SK-N-SH treated with all-trans-retinoic acid at 6 μM for 48 hours (cell line): ENCODE results near the gene TUBA1C.

ENCODE experiments used
- ATAC-seq: fragments of 200-7000 bp; cut with Tn5 transposase; 3 replicates; pipeline ENCODE4 v1.9.1; 2020; ENCODE audit warnings: mild to moderate bottlenecking, moderate library complexity
- BACH2 ChIP-seq: fragments of 250-450 bp; sonication (Bioruptor Pico); IDR thresholded peaks from 2 replicates; pipeline ENCODE4 v1.9.0; 2021; ENCODE audit warnings: mild to moderate bottlenecking, borderline replicate concordance
- CSDC2 ChIP-seq: fragments of 250-450 bp; sonication (Bioruptor Pico); IDR thresholded peaks from 2 replicates; pipeline ENCODE4 v1.5.0; 2020; ENCODE audit warnings: mild to moderate bottlenecking, moderate library complexity
- ISL1 ChIP-seq: fragments of 250-450 bp; sonication (Bioruptor Pico); IDR thresholded peaks from 2 replicates; pipeline ENCODE4 v2.1.2; 2022; ENCODE audit warnings: mild to moderate bottlenecking, moderate library complexity
- PPARA ChIP-seq: fragments of 250-450 bp; sonication (Bioruptor Pico); IDR thresholded peaks from 2 replicates; pipeline ENCODE4 v1.5.0; 2020; ENCODE audit warnings: mild to moderate bottlenecking, borderline replicate concordance
- RARB ChIP-seq: fragments of 250-450 bp; sonication (Bioruptor Pico); IDR thresholded peaks from 2 replicates; pipeline ENCODE4 v1.8.0; 2021; ENCODE audit warnings: mild to moderate bottlenecking, moderate library complexity
- SNAI2 ChIP-seq: fragments of 250-450 bp; sonication (Bioruptor Pico); IDR thresholded peaks from 2 replicates; pipeline ENCODE4 v1.5.0; 2020; ENCODE audit warnings: mild to moderate bottlenecking, moderate library complexity
- TCF4 ChIP-seq: fragments of 250-450 bp; sonication (Bioruptor Pico); IDR thresholded peaks from 2 replicates; pipeline ENCODE4 v1.8.0; 2021; ENCODE audit warnings: mild to moderate bottlenecking, moderate library complexity, borderline replicate concordance
- TOX ChIP-seq: fragments of 250-450 bp; sonication (Bioruptor Pico); IDR thresholded peaks from 2 replicates; pipeline ENCODE4 v1.8.0; 2021; ENCODE audit warnings: mild to moderate bottlenecking, moderate library complexity, borderline replicate concordance
- TSHZ2 ChIP-seq: fragments of 250-450 bp; sonication (Bioruptor Pico); IDR thresholded peaks from 2 replicates; pipeline ENCODE4 v1.5.0; 2020; ENCODE audit warnings: mild to moderate bottlenecking, moderate library complexity
- ZC3H10 ChIP-seq: fragments of 250-450 bp; sonication (Bioruptor Pico); IDR thresholded peaks from 2 replicates; pipeline ENCODE4 v1.5.1; 2021; ENCODE audit warnings: mild to moderate bottlenecking, moderate library complexity
- ZFP30 ChIP-seq: fragments of 450-650 bp; formaldehyde crosslinking; IDR thresholded peaks from 2 replicates; pipeline ENCODE4 v1.5.0; 2022; ENCODE audit warnings: mild to moderate bottlenecking, moderate library complexity
- ZNF565 ChIP-seq: fragments of 450-650 bp; formaldehyde crosslinking; conservative IDR thresholded peaks from 2 replicates; pipeline ENCODE4 v1.5.0; 2020; ENCODE audit warnings: low read depth, mild to moderate bottlenecking, moderate library complexity
- ZNF70 ChIP-seq: fragments of 450-650 bp; formaldehyde crosslinking; IDR thresholded peaks from 2 replicates; pipeline ENCODE4 v1.5.0; 2020; ENCODE audit warnings: mild to moderate bottlenecking, moderate library complexity
- ZNF8 ChIP-seq: fragments of 450-650 bp; formaldehyde crosslinking; IDR thresholded peaks from 2 replicates; pipeline ENCODE4 v1.5.0; 2020; ENCODE audit warnings: mild to moderate bottlenecking, moderate library complexity
- TF ChIP-seq, protein P1 (sequence below): fragments of 250-450 bp; sonication (Bioruptor Pico); IDR thresholded peaks from 2 replicates; pipeline ENCODE4 v1.5.1; 2020; ENCODE audit warnings: low read depth, mild to moderate bottlenecking, moderate library complexity
- TF ChIP-seq, protein P2 (sequence below): fragments of 250-450 bp; sonication (Bioruptor Pico); IDR thresholded peaks from 2 replicates; pipeline ENCODE4 v1.8.0; 2020; ENCODE audit warnings: mild to moderate bottlenecking, moderate library complexity, borderline replicate concordance
- TF ChIP-seq, protein P3 (sequence below): fragments of 250-450 bp; sonication (Bioruptor Pico); IDR thresholded peaks from 2 replicates; pipeline ENCODE4 v1.5.1; 2021; ENCODE audit warnings: mild to moderate bottlenecking, moderate library complexity

Gene TUBA1C

DNA sequence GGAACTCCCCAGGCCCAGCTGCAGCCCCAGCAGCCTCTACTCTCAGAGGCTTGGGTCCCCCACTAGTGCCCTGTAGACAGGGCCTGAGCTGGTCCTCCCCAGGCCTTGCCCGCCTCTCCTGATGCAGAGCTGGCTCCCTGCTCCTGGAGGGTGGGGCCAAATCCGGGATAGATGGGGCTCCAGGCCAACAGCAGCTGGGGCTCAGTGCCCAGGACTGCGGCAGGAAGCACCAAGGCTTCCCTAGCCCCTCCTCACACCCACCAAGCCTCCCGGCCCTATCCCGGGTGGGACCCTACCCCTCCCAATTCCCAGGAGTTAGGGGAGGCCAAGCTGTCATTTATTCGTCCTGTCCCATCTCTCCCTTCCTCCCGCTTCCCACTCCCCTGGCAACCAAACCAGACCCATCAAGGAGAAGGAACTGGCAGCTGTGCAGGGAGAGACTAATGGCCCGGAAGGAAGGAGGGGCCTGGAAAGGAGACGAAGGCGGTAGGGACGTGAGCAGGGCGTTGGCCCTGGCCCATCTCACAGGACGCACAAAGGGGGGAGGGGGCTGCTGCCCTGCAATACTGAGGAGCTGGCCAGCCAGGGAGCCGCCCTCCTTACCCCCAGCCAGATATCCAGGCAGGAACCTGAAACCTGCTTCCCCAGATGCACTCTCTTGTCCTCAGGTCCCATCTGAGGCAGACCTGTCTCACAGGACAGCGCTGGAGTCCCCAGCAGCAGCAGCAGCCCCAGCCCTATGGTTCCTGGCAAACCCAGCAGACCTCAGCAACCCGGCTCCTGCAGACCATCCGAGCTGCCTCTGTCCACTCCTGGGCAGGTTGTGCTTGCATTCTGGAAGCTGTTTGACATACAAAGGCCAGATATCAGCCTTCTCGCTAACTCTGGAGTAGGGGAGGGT, 28.4 kb downstream of the TUBA1C start:
- peak; percentile 80 for ATAC-seq
- TF ChIP-seq, protein P1, sequence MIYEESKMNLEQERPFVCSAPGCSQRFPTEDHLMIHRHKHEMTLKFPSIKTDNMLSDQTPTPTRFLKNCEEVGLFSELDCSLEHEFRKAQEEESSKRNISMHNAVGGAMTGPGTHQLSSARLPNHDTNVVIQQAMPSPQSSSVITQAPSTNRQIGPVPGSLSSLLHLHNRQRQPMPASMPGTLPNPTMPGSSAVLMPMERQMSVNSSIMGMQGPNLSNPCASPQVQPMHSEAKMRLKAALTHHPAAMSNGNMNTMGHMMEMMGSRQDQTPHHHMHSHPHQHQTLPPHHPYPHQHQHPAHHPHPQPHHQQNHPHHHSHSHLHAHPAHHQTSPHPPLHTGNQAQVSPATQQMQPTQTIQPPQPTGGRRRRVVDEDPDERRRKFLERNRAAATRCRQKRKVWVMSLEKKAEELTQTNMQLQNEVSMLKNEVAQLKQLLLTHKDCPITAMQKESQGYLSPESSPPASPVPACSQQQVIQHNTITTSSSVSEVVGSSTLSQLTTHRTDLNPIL (CRISPR knock-in tag) = 0 out of 2 replicates have a peak, but pooled peaks have one; percentile 27
- TF ChIP-seq ZC3H10 = no peak

GRCh38 chr12:49294086-49294803, 29.4 kb downstream of the TUBA1C start:
- ATAC-seq = no peak; the same call in 2 of the 3 replicates

GRCh38 chr12:49294804-49295081, 29.9 kb downstream of the TUBA1C start:
- TF ChIP-seq TCF4 (no peak), TSHZ2 (CRISPR knock-in tag) (no peak), TOX (no peak), RARB (CRISPR knock-in tag) (no peak)
- TF ChIP-seq, protein P1 (CRISPR knock-in tag) = no peak
- no peak for ATAC-seq

More at GRCh38 chr12:49294086-49294803, 29.4 kb downstream of the TUBA1C start:
- TF ChIP-seq, protein P2, sequence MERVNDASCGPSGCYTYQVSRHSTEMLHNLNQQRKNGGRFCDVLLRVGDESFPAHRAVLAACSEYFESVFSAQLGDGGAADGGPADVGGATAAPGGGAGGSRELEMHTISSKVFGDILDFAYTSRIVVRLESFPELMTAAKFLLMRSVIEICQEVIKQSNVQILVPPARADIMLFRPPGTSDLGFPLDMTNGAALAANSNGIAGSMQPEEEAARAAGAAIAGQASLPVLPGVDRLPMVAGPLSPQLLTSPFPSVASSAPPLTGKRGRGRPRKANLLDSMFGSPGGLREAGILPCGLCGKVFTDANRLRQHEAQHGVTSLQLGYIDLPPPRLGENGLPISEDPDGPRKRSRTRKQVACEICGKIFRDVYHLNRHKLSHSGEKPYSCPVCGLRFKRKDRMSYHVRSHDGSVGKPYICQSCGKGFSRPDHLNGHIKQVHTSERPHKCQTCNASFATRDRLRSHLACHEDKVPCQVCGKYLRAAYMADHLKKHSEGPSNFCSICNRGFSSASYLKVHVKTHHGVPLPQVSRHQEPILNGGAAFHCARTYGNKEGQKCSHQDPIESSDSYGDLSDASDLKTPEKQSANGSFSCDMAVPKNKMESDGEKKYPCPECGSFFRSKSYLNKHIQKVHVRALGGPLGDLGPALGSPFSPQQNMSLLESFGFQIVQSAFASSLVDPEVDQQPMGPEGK (CRISPR knock-in tag) = no peak
- no peak for TF ChIP-seq ZNF70 (CRISPR knock-in tag)
- TF ChIP-seq BACH2 = no peak
- TF ChIP-seq, protein P3, sequence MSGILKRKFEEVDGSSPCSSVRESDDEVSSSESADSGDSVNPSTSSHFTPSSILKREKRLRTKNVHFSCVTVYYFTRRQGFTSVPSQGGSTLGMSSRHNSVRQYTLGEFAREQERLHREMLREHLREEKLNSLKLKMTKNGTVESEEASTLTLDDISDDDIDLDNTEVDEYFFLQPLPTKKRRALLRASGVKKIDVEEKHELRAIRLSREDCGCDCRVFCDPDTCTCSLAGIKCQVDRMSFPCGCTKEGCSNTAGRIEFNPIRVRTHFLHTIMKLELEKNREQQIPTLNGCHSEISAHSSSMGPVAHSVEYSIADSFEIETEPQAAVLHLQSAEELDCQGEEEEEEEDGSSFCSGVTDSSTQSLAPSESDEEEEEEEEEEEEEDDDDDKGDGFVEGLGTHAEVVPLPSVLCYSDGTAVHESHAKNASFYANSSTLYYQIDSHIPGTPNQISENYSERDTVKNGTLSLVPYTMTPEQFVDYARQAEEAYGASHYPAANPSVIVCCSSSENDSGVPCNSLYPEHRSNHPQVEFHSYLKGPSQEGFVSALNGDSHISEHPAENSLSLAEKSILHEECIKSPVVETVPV (CRISPR knock-in tag) = no peak
- TF ChIP-seq CSDC2 (CRISPR knock-in tag) = no peak
- TF ChIP-seq, protein P1 (CRISPR knock-in tag) = no peak
- TF ChIP-seq TSHZ2 (CRISPR knock-in tag) = no peak
- TF ChIP-seq ZNF565 (CRISPR knock-in tag) = no peak
- TF ChIP-seq TCF4 = no peak
- TF ChIP-seq ZNF8 = no peak
- no peak for TF ChIP-seq RARB (CRISPR knock-in tag)
- TF ChIP-seq PPARA (CRISPR knock-in tag) = no peak
- no peak for TF ChIP-seq ZFP30 (CRISPR knock-in tag)
- TF ChIP-seq ISL1 (CRISPR knock-in tag) = no peak
- no peak for TF ChIP-seq SNAI2 (CRISPR knock-in tag)
